Prostate gland (tissue), 2 donors: ENCODE data around the gene EME2.

Source experiments
- CTCF ChIP-seq, 4 experiments: fragments of 200-600 bp in 2 of 4; fragments of 450-650 bp in 2 of 4; sonication (generic) in 2 of 4; IDR thresholded peaks; 1 replicate in 3 of 4; 2 replicates in 1 of 4; pipeline ENCODE4 v1.5.1; 2016 to 2019; ENCODE audit warnings: antibody characterized with exemption in 4 of 4, mild to moderate bottlenecking in 2 of 4, moderate library complexity in 2 of 4
- POLR2A ChIP-seq: fragments of 450-650 bp; IDR thresholded peaks from one replicate; pipeline ENCODE4 v1.6.1; 2016; ENCODE audit warnings: antibody characterized with exemption, mild to moderate bottlenecking
- POLR2AphosphoS5 ChIP-seq: sonication (generic); formaldehyde crosslinking; IDR thresholded peaks from one replicate; pipeline ENCODE4 v1.6.1; 2017; ENCODE audit warnings: antibody characterized with exemption

DNA sequence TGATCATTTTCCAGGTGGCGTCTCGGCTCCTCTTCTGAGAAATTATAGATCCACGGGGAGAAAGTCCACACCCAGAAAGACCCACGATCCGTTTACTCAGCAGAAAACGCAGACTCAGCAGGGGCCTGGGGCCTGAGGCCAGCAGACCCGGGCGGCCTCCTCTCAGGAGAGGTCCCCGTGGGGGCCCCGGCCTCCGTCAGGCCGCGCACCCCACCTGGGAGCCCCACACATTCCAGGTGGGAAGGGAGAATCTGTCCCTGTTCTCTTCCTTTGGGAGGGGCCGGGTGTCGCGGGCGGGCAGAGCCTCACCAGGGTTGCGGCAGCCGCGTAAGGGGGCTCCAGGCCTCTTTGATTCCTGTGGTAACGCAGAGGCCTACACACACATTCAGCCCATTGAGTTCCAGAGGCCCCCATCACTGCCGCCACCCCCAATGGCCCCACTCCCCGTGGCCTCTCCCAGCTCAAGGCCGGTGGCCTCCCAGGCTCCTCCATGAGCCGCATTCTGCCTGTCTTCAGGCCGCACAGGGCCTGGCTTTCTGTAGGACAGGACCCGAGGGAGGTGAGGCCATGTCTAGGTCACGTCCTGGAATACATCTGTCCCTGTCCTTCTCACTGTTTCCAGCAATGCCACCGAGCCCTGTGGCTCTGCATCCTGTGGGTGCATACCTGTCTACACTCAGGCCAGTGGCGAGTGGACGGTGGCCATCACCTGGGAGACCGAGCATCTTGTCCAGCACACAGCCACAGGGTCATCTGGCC, 22.5 kb downstream of the EME2 start:
- no peak for TF ChIP-seq POLR2A
- TF ChIP-seq CTCF (IDR thresholded peaks at IDR 0.05): no peak
- no peak for TF ChIP-seq POLR2AphosphoS5
